CD4-positive, alpha-beta T cell treated with Interleukin-15 for 4 hours (primary cell): ENCODE data around the gene CLCN1.

ENCODE experiments used
- DNase-seq: peaks from one replicate; pipeline ENCODE4 v3.0.0-alpha.2; 2020; ENCODE audit warnings: low spot score

The CLCN1 gene

DNA sequence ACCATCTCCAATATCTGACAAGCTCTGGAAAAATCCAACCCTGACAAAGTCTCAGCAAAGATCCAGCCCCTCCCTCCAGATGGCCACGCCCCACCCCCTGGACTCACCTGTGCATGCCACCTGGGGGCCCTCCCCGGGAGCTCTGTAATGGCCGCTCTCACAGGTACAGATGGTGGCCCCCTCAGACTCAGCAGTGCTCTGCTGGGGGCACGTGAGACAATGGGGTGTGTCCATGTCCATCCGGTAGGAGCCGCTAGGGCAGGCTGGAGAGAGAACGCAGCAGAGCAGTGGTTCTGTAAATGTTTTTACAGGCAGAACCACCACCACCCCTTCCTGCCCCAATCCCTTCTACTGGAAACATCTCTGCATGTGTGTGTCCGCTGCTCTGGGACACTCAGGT, 83.2 kb downstream of the CLCN1 start:
- DNase-seq, result no peak

DNA sequence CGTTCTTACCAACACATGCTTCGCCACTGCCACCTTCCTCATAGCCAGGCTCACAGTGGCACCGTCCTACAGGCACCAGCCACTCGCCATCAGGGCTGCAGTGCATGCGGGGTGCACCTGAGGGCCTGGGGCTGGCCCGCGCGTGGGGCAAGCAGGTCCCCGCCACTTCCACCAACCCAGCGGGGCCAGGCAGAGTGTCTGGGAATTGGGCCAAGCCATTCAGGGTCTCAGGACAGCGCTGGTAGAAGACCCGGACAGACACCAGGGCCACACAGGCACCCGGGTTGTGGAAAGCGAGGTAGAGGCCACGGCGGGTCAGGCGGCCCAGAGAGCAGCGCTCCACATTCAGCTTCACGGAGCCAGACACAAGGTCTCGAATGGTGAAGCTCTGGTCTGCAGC, 83.7 kb downstream of the CLCN1 start:
- no peak for DNase-seq

- no peak for DNase-seq
These were observed 85.4 kb downstream of the CLCN1 start for GRCh38 chr7:143401265-143401664.
